Ishikawa (cell line): ENCODE results near the gene PRRG3.

Experiments
- CEBPB ChIP-seq: IDR thresholded peaks from 2 replicates; pipeline ENCODE4 v1.6.1; 2012
- CREB1 ChIP-seq: IDR thresholded peaks from 2 replicates; pipeline ENCODE4 v1.6.1; 2012; ENCODE audit warnings: low read depth
- EGR1 ChIP-seq: IDR thresholded peaks from 2 replicates; pipeline ENCODE4 v1.6.1; 2012
- EP300 ChIP-seq: IDR thresholded peaks from 2 replicates; pipeline ENCODE4 v1.6.1; 2012; ENCODE audit warnings: borderline replicate concordance
- FOXM1 ChIP-seq: IDR thresholded peaks from 2 replicates; pipeline ENCODE4 v1.6.1; 2012; ENCODE audit warnings: low read depth, borderline replicate concordance
- NFIC ChIP-seq: IDR thresholded peaks from 2 replicates; pipeline ENCODE4 v1.6.1; 2012
- RAD21 ChIP-seq: IDR thresholded peaks from 2 replicates; pipeline ENCODE4 v1.6.1; 2012; ENCODE audit warnings: low read depth
- TAF1 ChIP-seq: IDR thresholded peaks from 2 replicates; pipeline ENCODE4 v1.6.1; 2012; ENCODE audit warnings: low read depth, mild to moderate bottlenecking
- TCF12 ChIP-seq: IDR thresholded peaks from 2 replicates; pipeline ENCODE4 v1.6.1; 2012; ENCODE audit warnings: low read depth
- TEAD4 ChIP-seq: IDR thresholded peaks from 2 replicates; pipeline ENCODE4 v1.6.1; 2012
- YY1 ChIP-seq: IDR thresholded peaks from 2 replicates; pipeline ENCODE4 v1.6.1; 2012; ENCODE audit warnings: low read depth
- ZBTB7A ChIP-seq: IDR thresholded peaks from 2 replicates; pipeline ENCODE4 v1.6.1; 2012; ENCODE audit warnings: low read depth
- TF ChIP-seq, protein P1 (sequence below): IDR thresholded peaks from 2 replicates; pipeline ENCODE4 v1.6.1; 2012; ENCODE audit warnings: low read depth, mild to moderate bottlenecking
- TF ChIP-seq, protein P2 (sequence below): IDR thresholded peaks from 2 replicates; pipeline ENCODE4 v1.6.1; 2012
- TF ChIP-seq, protein P3 (sequence below): IDR thresholded peaks from 2 replicates; pipeline ENCODE4 v1.6.1; 2012

Gene PRRG3

DNA sequence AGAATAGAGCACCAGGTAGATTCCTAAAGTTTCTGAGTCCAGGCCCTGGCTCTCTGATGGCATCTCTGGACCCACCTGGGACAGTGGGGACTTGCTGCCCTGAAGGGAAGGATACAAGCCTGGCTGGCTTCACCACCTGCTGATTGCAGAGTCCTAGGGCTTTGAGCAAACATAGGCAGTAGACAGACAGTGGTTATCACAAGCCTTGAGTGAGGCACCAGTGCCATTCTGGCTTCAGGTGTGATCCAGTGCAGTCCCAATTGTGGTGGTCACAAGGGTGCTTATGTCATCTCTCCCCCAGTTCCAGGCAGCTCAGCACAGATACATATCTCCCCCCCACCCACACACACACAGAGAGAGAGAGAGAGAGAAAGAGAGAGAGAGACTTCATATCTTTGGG is 6.6 kb upstream of the PRRG3 start:
- TF ChIP-seq, protein P1, sequence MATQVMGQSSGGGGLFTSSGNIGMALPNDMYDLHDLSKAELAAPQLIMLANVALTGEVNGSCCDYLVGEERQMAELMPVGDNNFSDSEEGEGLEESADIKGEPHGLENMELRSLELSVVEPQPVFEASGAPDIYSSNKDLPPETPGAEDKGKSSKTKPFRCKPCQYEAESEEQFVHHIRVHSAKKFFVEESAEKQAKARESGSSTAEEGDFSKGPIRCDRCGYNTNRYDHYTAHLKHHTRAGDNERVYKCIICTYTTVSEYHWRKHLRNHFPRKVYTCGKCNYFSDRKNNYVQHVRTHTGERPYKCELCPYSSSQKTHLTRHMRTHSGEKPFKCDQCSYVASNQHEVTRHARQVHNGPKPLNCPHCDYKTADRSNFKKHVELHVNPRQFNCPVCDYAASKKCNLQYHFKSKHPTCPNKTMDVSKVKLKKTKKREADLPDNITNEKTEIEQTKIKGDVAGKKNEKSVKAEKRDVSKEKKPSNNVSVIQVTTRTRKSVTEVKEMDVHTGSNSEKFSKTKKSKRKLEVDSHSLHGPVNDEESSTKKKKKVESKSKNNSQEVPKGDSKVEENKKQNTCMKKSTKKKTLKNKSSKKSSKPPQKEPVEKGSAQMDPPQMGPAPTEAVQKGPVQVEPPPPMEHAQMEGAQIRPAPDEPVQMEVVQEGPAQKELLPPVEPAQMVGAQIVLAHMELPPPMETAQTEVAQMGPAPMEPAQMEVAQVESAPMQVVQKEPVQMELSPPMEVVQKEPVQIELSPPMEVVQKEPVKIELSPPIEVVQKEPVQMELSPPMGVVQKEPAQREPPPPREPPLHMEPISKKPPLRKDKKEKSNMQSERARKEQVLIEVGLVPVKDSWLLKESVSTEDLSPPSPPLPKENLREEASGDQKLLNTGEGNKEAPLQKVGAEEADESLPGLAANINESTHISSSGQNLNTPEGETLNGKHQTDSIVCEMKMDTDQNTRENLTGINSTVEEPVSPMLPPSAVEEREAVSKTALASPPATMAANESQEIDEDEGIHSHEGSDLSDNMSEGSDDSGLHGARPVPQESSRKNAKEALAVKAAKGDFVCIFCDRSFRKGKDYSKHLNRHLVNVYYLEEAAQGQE, result no peak
- TF ChIP-seq FOXM1, result no peak
- no peak for TF ChIP-seq CEBPB
- no peak for TF ChIP-seq RAD21
- no peak for TF ChIP-seq NFIC
- TF ChIP-seq EP300, result no peak
- TF ChIP-seq YY1, result no peak

DNA sequence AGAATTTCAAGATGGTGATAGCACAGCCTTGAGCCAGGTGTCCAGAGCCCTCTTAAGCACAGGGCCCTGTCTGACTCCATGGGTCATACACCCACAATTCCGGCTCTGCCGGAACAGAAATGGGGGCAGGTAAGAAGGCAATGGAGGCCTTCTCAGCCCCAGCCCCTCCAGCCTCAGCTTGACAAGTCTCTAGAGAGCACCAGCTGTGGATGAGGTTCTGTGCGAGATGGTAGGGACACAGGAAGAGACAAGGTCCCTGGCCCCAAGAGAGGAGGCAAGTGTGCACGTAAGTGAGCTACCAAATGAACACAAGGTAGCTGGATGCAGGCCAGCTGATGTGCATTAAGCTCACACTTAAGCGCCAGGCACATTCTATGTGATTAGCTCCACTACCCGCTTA is 2.4 kb upstream of the PRRG3 start:
- TF ChIP-seq EP300, result no peak
- no peak for TF ChIP-seq FOXM1
- TF ChIP-seq ZBTB7A, result no peak
- no peak for TF ChIP-seq NFIC
- TF ChIP-seq TEAD4, result no peak
- TF ChIP-seq YY1, result no peak
- TF ChIP-seq, protein P2, sequence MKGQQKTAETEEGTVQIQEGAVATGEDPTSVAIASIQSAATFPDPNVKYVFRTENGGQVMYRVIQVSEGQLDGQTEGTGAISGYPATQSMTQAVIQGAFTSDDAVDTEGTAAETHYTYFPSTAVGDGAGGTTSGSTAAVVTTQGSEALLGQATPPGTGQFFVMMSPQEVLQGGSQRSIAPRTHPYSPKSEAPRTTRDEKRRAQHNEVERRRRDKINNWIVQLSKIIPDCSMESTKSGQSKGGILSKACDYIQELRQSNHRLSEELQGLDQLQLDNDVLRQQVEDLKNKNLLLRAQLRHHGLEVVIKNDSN, result no peak
- TF ChIP-seq CREB1, result no peak
- TF ChIP-seq RAD21, result no peak
- TF ChIP-seq TCF12, result no peak
- no peak for TF ChIP-seq EGR1
- TF ChIP-seq, protein P3, sequence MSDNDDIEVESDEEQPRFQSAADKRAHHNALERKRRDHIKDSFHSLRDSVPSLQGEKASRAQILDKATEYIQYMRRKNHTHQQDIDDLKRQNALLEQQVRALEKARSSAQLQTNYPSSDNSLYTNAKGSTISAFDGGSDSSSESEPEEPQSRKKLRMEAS, result no peak
- TF ChIP-seq TAF1, result no peak
- no peak for TF ChIP-seq CEBPB
- TF ChIP-seq, protein P1, result no peak

DNA sequence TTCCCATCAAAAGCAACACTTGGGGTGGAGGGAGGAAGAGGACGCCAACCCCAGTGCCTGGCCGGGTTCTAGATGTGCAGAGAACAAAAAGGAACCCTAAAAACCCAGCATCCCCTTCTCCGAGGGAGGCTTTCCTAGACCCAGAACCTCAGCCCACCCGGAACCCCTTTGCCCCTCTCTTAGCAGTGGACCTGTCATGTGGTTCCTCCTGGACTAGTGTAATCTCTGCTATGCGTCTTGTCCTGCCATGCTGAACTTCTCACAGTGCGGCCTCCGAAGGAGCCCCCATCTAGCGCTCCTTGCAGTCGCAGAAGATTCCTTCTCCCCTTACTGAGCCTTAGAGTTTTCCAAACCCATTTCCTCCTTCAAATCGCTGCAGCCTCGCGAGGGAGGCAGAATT is 1.1 kb upstream of the PRRG3 start:
- TF ChIP-seq TEAD4 (no peak), RAD21 (no peak), CREB1 (no peak), FOXM1 (no peak), EP300 (no peak), ZBTB7A (no peak), NFIC (no peak), CEBPB (no peak), YY1 (no peak), EGR1 (no peak), TCF12 (no peak), TAF1 (no peak)
- TF ChIP-seq, protein P3, result no peak
- TF ChIP-seq, protein P2, result no peak
- TF ChIP-seq, protein P1, result no peak

DNA sequence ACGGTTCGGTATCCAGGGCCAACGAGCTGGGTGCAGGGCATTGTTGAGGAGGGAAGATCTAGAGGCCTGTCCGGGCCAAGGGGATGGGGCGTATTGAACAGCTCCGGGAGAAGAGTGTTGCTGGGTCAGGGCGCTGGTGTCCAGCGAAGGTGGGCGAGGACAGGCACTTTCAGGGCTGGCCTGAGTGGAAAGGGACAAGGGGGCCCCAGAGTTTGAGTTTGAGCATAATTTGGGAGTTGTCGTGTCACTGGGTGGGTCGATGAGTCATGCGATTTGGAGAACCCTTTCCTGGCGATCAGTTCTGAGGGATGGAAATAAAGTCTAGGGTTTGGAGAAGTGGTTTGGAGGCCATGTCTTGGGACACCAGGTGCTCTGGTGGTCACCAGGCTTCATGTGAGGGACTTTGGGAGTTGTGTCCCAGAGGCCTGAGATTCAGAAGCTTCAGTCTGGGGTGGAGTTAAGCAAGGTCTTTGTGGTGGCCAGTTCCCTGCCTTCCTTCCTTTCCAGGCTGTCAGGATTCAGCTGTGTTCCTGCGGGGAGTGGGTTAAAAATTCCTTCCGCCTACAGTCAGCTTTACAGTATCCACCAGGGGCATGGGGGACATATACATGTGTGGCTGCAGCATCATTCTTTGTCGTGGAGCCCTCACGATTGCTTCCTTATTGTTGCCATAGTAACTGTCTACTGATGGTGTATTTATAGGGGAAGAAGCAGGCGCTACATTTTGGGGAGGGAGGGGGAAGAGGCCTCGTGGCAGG is 504 bp downstream of the PRRG3 start:
- TF ChIP-seq TCF12 (no peak), NFIC (no peak), EGR1 (no peak), RAD21 (no peak), YY1 (no peak), ZBTB7A (no peak), TAF1 (no peak)
- TF ChIP-seq, protein P3, result no peak
